ENCODE data around the gene TMEM245. TPM values are rescaled to one million over a fixed set of nuclear protein-coding genes. Genes with fewer than 3 reads are reported as not detected.

The TMEM245 gene
- total RNA-seq, 2 experiments from 2014 or later: 22.0 to 36.1 TPM

DNA sequence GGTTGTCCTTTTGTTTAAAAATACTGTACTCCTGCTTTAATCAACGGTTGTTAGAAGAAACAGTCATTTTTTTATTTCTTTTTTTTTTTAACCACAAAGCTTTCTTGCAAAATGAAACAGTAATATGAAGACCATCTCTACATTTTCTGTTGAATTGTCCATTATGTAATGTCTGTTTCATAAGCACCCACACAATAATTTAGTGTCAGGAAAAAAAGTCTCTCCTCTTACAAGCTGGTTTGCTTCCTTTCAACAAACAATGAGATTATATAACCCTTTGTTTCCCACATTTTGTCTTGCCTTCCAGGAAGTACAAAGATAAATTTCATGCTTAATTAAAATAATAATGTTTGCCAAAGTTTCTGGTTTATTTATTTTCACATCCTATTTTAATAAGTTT, 123.1 kb downstream of the TMEM245 start:
- H3K4me1 ChIP-seq (ENCODE audit: insufficient read depth, low read length, poor library complexity, severe bottlenecking): peaks cover 10% of the 10 kb centered on the region
- H3K9me2 ChIP-seq (ENCODE audit: insufficient read depth, low read length): no peaks in the 10 kb centered on the region
- CTCF ChIA-PET (ENCODE audit: unreplicated experiment): no interaction called here
- peaks cover 10% of the 10 kb centered on the region; the same call in 1 of the 2 replicates for H3K36me3 ChIP-seq (ENCODE audit: insufficient read depth, low read length)
- intact Hi-C loops (cut with micrococcal nuclease; ENCODE audit: unreplicated experiment): no loop called here
- no peaks in the 10 kb centered on the region for H4K20me1 ChIP-seq (ENCODE audit: insufficient read depth, low read length)
- no peak for DNase-seq (ENCODE audit: low spot score)
- H3K4me3 ChIP-seq (ENCODE audit: low read depth, low read length, poor library complexity, severe bottlenecking): no peak overlapping the region
- H3K4me2 ChIP-seq (ENCODE audit: low read length): no peak overlapping the region
- no TSS peak for BruUV-seq (replicated peaks)
- H3K27ac ChIP-seq (ENCODE audit: low read depth, low read length, poor library complexity, severe bottlenecking): no peak overlapping the region
- no peak for TF ChIP-seq EZH2phosphoT487 (IDR thresholded peaks at IDR 0.05; ENCODE audit: borderline replicate concordance, low read depth, low read length)
- TF ChIP-seq, protein P1, sequence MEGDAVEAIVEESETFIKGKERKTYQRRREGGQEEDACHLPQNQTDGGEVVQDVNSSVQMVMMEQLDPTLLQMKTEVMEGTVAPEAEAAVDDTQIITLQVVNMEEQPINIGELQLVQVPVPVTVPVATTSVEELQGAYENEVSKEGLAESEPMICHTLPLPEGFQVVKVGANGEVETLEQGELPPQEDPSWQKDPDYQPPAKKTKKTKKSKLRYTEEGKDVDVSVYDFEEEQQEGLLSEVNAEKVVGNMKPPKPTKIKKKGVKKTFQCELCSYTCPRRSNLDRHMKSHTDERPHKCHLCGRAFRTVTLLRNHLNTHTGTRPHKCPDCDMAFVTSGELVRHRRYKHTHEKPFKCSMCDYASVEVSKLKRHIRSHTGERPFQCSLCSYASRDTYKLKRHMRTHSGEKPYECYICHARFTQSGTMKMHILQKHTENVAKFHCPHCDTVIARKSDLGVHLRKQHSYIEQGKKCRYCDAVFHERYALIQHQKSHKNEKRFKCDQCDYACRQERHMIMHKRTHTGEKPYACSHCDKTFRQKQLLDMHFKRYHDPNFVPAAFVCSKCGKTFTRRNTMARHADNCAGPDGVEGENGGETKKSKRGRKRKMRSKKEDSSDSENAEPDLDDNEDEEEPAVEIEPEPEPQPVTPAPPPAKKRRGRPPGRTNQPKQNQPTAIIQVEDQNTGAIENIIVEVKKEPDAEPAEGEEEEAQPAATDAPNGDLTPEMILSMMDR (conservative IDR thresholded peaks at IDR 0.05; ENCODE audit: low read length): no peak
- POLR2A ChIA-PET: interaction anchor here (0.6 to 0.8 kb wide), 2 partner anchors 11 to 13 kb away, joined by 3 read pairs; no protein-coding TSS in a partner anchor
- H3K9me3 ChIP-seq (ENCODE audit: low read length): no peaks in the 10 kb centered on the region
- H2AFZ ChIP-seq (ENCODE audit: low read length): no peak overlapping the region
- no peaks in the 10 kb centered on the region for H3K79me2 ChIP-seq (ENCODE audit: insufficient read depth, low read depth, low read length)

DNA sequence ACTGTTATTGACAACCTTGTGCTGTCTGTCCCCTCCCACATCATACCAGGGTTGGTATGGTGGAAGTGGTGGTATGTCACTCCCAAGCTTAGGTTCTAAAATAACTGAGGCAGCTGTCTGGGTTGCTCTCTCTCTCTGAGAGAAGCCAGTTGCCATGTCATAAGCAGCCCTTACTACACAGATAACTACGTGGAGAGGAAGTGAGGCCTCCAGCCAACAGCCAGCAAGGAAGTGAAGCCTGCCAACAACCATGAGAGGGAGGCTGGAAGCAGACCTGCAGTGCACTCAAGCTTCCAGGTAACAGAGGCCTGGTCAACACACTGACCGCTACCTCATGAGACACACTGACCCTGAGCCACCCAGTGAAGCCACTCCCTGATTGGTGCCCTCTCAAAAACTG, 125.1 kb downstream of the TMEM245 start:
- ChIA-PET POLR2A (interaction anchor here (0.6 to 1.0 kb wide), 3 partner anchors 19 to 109 kb away, joined by 3 to 4 read pairs (median 3); no protein-coding TSS in a partner anchor), CTCF (ENCODE audit: unreplicated experiment) (no interaction called here)
- no TSS peak for BruUV-seq (replicated peaks)
- H3K4me2 ChIP-seq (ENCODE audit: low read length): 0 out of 2 replicates have a peak overlapping the region, but pooled peaks have one; percentile 2
- H4K20me1 ChIP-seq (ENCODE audit: insufficient read depth, low read length): no peaks in the 10 kb centered on the region
- no peak overlapping the region for H3K27ac ChIP-seq (ENCODE audit: low read depth, low read length, poor library complexity, severe bottlenecking)
- H3K9me3 ChIP-seq (ENCODE audit: low read length): no peaks in the 10 kb centered on the region
- no peaks in the 10 kb centered on the region for H3K79me2 ChIP-seq (ENCODE audit: insufficient read depth, low read depth, low read length)
- H3K4me1 ChIP-seq (ENCODE audit: insufficient read depth, low read length, poor library complexity, severe bottlenecking): peaks cover 10% of the 10 kb centered on the region
- peak; percentile 38 for DNase-seq (ENCODE audit: low spot score)
- no peaks in the 10 kb centered on the region for H3K9me2 ChIP-seq (ENCODE audit: insufficient read depth, low read length)
- intact Hi-C loops (cut with micrococcal nuclease; ENCODE audit: unreplicated experiment): no loop called here
- H3K36me3 ChIP-seq (ENCODE audit: insufficient read depth, low read length): peaks cover 20% of the 10 kb centered on the region
- H2AFZ ChIP-seq (ENCODE audit: low read length): no peak overlapping the region
- H3K4me3 ChIP-seq (ENCODE audit: low read depth, low read length, poor library complexity, severe bottlenecking): no peak overlapping the region
- no peak for TF ChIP-seq EZH2phosphoT487 (IDR thresholded peaks at IDR 0.05; ENCODE audit: borderline replicate concordance, low read depth, low read length)
- TF ChIP-seq, protein P1 (conservative IDR thresholded peaks at IDR 0.05; ENCODE audit: low read length): no peak

DNA sequence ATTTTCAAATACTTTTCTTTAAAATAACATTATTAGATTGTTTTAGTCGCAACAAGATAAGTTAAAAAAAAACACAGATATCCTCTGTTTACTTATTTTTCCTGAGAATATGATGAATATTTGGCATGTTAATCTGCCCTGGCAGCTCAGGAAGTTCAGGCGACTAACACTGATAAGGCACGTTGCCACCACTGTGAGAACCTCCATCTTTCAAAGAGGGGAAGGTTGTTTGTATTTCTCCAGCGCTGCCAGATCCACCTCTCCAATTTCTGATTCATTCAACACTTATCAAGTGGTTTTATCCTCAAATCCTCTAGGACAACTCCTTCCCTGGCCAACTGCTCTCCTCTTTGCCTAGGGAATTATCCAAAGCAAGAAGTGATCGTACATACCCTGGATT, 128.3 kb downstream of the TMEM245 start:
- ChIA-PET CTCF (ENCODE audit: unreplicated experiment) (no interaction called here), POLR2A (no interaction called here)
- DNase-seq (ENCODE audit: low spot score): no peak

More for the DNA sequence above, 128.3 kb downstream of the TMEM245 start:
- H2AFZ ChIP-seq (ENCODE audit: low read length): no peak overlapping the region
- intact Hi-C loops (cut with micrococcal nuclease; ENCODE audit: unreplicated experiment): no loop called here
- H3K4me2 ChIP-seq (ENCODE audit: low read length): no peak overlapping the region
- peaks cover 10% of the 10 kb centered on the region for H3K4me1 ChIP-seq (ENCODE audit: insufficient read depth, low read length, poor library complexity, severe bottlenecking)
- H3K36me3 ChIP-seq (ENCODE audit: insufficient read depth, low read length): peaks cover 30% of the 10 kb centered on the region
- TF ChIP-seq EZH2phosphoT487 (IDR thresholded peaks at IDR 0.05; ENCODE audit: borderline replicate concordance, low read depth, low read length): no peak
- TF ChIP-seq, protein P1 (conservative IDR thresholded peaks at IDR 0.05; ENCODE audit: low read length): no peak
- no peaks in the 10 kb centered on the region for H4K20me1 ChIP-seq (ENCODE audit: insufficient read depth, low read length)
- no peaks in the 10 kb centered on the region for H3K9me2 ChIP-seq (ENCODE audit: insufficient read depth, low read length)
- H3K79me2 ChIP-seq (ENCODE audit: insufficient read depth, low read depth, low read length): no peaks in the 10 kb centered on the region
- H3K4me3 ChIP-seq (ENCODE audit: low read depth, low read length, poor library complexity, severe bottlenecking): no peak overlapping the region
- no peak overlapping the region for H3K27ac ChIP-seq (ENCODE audit: low read depth, low read length, poor library complexity, severe bottlenecking)
- H3K9me3 ChIP-seq (ENCODE audit: low read length): no peaks in the 10 kb centered on the region
- BruUV-seq (replicated peaks): no TSS peak

Measured in OCI-LY7 (cell line).